SK-N-MC (cell line): ENCODE results near the gene TMEM120B.

Experiments
- EZH2 ChIP-seq: fragments of 200-600 bp; sonication (generic); IDR thresholded peaks from one replicate; pipeline ENCODE4 v1.6.1; 2017; ENCODE audit warnings: antibody characterized with exemption
- FOXP2 ChIP-seq: optimal IDR thresholded peaks from 2 replicates; pipeline ENCODE3; 2011; ENCODE audit warnings: mild to moderate bottlenecking, moderate library complexity; ENCODE audit not compliant: insufficient read depth; ENCODE audit errors: extremely low read length, control extremely low read depth
- POLR2AphosphoS5 ChIP-seq: IDR thresholded peaks from 2 replicates; pipeline ENCODE4 v1.6.1; 2012; ENCODE audit warnings: mild to moderate bottlenecking, low read depth, low read length, borderline replicate concordance

- no peak for TF ChIP-seq EZH2
- no peak for TF ChIP-seq POLR2AphosphoS5
- no peak for TF ChIP-seq FOXP2
Measured at GRCh38 chr12:121786440-121786825, 73.9 kb downstream of the TMEM120B start.
